Neural progenitor cell (in vitro differentiated cells): Measurements from ENCODE around the gene PLEKHJ1. TPM values are rescaled to one million over a fixed set of nuclear protein-coding genes. Genes with fewer than 3 reads are reported as not detected.

Experiments
- DNase-seq: peaks from one replicate; pipeline ENCODE4 v3.0.0-alpha.2; 2016; ENCODE audit warnings: low spot score
- H2AFZ ChIP-seq: fragments of 200-600 bp; sonication (generic); replicated peaks from 2 replicates; pipeline ENCODE4 v1.6.1; 2016; ENCODE audit warnings: antibody characterized with exemption
- H3F3A ChIP-seq: fragments of 200-600 bp; sonication (generic); 2 replicates; pipeline ENCODE4 v1.6.1; 2016; ENCODE audit warnings: antibody characterized with exemption, low read depth
- H3K27ac ChIP-seq: fragments of 200-600 bp; sonication (generic); 2 replicates; pipeline ENCODE4 v1.5.1; 2016; ENCODE audit warnings: mild to moderate bottlenecking
- H3K27me3 ChIP-seq: fragments of 200-600 bp; sonication (generic); 2 replicates; pipeline ENCODE4 v1.6.1; 2016; ENCODE audit warnings: mild to moderate bottlenecking, moderate library complexity
- H3K36me3 ChIP-seq: fragments of 200-600 bp; sonication (generic); 2 replicates; pipeline ENCODE4 v1.5.1; 2016
- H3K4me1 ChIP-seq: fragments of 200-600 bp; sonication (generic); 2 replicates; pipeline ENCODE4 v1.6.1; 2016; ENCODE audit warnings: mixed run types
- H3K4me2 ChIP-seq: fragments of 200-600 bp; sonication (generic); 2 replicates; pipeline ENCODE4 v1.6.1; 2016
- H3K4me3 ChIP-seq: fragments of 200-600 bp; sonication (generic); 2 replicates; pipeline ENCODE4 v1.5.1; 2016
- H3K79me2 ChIP-seq: fragments of 200-600 bp; sonication (generic); 2 replicates; pipeline ENCODE4 v1.6.1; 2016; ENCODE audit warnings: low read depth
- H3K9ac ChIP-seq: fragments of 200-600 bp; sonication (generic); 2 replicates; pipeline ENCODE4 v1.6.1; 2016
- H3K9me3 ChIP-seq: fragments of 200-600 bp; sonication (generic); 2 replicates; pipeline ENCODE4 v1.5.1; 2016; ENCODE audit warnings: low read depth
- H4K20me1 ChIP-seq: fragments of 200-600 bp; sonication (generic); 2 replicates; pipeline ENCODE4 v1.6.1; 2016; ENCODE audit warnings: low read depth
- H3K27ac Mint-ChIP-seq: 3 replicates; pipeline ENCODE4 v1.8.0; 2021; ENCODE audit warnings: mixed read lengths
- H3K27me3 Mint-ChIP-seq: 2 replicates; pipeline ENCODE4 v1.8.0; 2022; ENCODE audit warnings: low read depth, mild to moderate bottlenecking, inconsistent platforms, moderate library complexity, mixed read lengths; ENCODE audit not compliant: insufficient read depth
- H3K36me3 Mint-ChIP-seq: 3 replicates; pipeline ENCODE4 v1.8.0; 2021; ENCODE audit warnings: mixed read lengths
- H3K4me1 Mint-ChIP-seq: 3 replicates; pipeline ENCODE4 v1.8.0; 2021; ENCODE audit warnings: mixed read lengths
- H3K4me3 Mint-ChIP-seq: 3 replicates; pipeline ENCODE4 v1.8.0; 2021; ENCODE audit warnings: mild to moderate bottlenecking, moderate library complexity, mixed read lengths
- H3K9me3 Mint-ChIP-seq: 3 replicates; pipeline ENCODE4 v1.8.0; 2020; ENCODE audit warnings: mixed read lengths
- CTCF ChIP-seq: fragments of 200-600 bp; sonication (generic); IDR thresholded peaks from 2 replicates; pipeline ENCODE4 v1.5.1; 2017; ENCODE audit warnings: antibody characterized with exemption, mild to moderate bottlenecking
- EZH2 ChIP-seq: fragments of 200-600 bp; sonication (generic); IDR thresholded peaks from 2 replicates; pipeline ENCODE4 v1.6.1; 2017; ENCODE audit warnings: antibody characterized with exemption, mild to moderate bottlenecking, moderate library complexity
- EZH2phosphoT487 ChIP-seq: fragments of 200-600 bp; sonication (generic); IDR thresholded peaks from 2 replicates; pipeline ENCODE4 v1.6.1; 2017; ENCODE audit warnings: antibody characterized with exemption
- total RNA-seq: library from RNA; depleted of rRNA; stranded (reverse); fragments of >200 nt; gene quantifications from 2 replicates; pipeline ENCODE4 v1.2.3, GENCODE V29; 2015; ENCODE audit warnings: low replicate concordance

The PLEKHJ1 gene
- total RNA-seq, 1 donor from 2014 or later: 77.6 TPM

GRCh38 chr19:2246014-2246620, 10.0 kb upstream of the PLEKHJ1 start:
- Histone ChIP-seq H3F3A (peaks cover 6% of the 10 kb centered on the region), H3K27ac (no peak overlapping the region), H3K4me3 (no peak overlapping the region), H3K36me3 (no peaks in the 10 kb centered on the region), H3K9me3 (no peaks in the 10 kb centered on the region), H3K9ac (no peak overlapping the region), H3K27me3 (no peaks in the 10 kb centered on the region), H4K20me1 (peaks cover 73% of the 10 kb centered on the region), H3K79me2 (peaks cover 33% of the 10 kb centered on the region), H2AFZ (no peak overlapping the region), H3K4me1 (no peaks in the 10 kb centered on the region), H3K4me2 (no peak overlapping the region)
- Mint-ChIP-seq H3K27ac (no peak overlapping the region), H3K4me3 (no peak overlapping the region), H3K27me3 (peaks cover 5% of the 10 kb centered on the region), H3K9me3 (no peaks in the 10 kb centered on the region), H3K36me3 (no peaks in the 10 kb centered on the region), H3K4me1 (peaks cover 13% of the 10 kb centered on the region)
- no peak for TF ChIP-seq CTCF
- TF ChIP-seq EZH2: no peak
- TF ChIP-seq EZH2phosphoT487: no peak
- no peak for DNase-seq

- no peak overlapping the region for H3K4me3 Mint-ChIP-seq
- H2AFZ ChIP-seq: no peak overlapping the region
- peaks cover 6% of the 10 kb centered on the region for H3F3A ChIP-seq
- H3K27me3 Mint-ChIP-seq: peaks cover 5% of the 10 kb centered on the region
- no peaks in the 10 kb centered on the region for H3K36me3 Mint-ChIP-seq
- H4K20me1 ChIP-seq: peaks cover 81% of the 10 kb centered on the region
- no peaks in the 10 kb centered on the region for H3K9me3 Mint-ChIP-seq
- TF ChIP-seq CTCF (no peak), EZH2 (no peak), EZH2phosphoT487 (no peak)
- no peaks in the 10 kb centered on the region for H3K36me3 ChIP-seq
- no peak overlapping the region for H3K4me2 ChIP-seq
- no peak overlapping the region for H3K27ac ChIP-seq
- no peak for DNase-seq
- H3K4me1 Mint-ChIP-seq: peaks cover 22% of the 10 kb centered on the region
- no peak overlapping the region for H3K27ac Mint-ChIP-seq
- H3K79me2 ChIP-seq: peaks cover 41% of the 10 kb centered on the region
- no peaks in the 10 kb centered on the region for H3K9me3 ChIP-seq
- H3K27me3 ChIP-seq: no peaks in the 10 kb centered on the region
- peaks cover 8% of the 10 kb centered on the region for H3K4me1 ChIP-seq
- no peak overlapping the region for H3K9ac ChIP-seq
- H3K4me3 ChIP-seq: no peak overlapping the region
These were observed 9.1 kb upstream of the PLEKHJ1 start for GRCh38 chr19:2245273-2245672.

- no peaks in the 10 kb centered on the region for H3K9me3 Mint-ChIP-seq
- H4K20me1 ChIP-seq: peaks cover 89% of the 10 kb centered on the region
- DNase-seq: no peak
- no peaks in the 10 kb centered on the region for H3K9me3 ChIP-seq
- TF ChIP-seq EZH2 (no peak), CTCF (no peak), EZH2phosphoT487 (no peak)
- H3K27ac Mint-ChIP-seq: no peak overlapping the region
- H3K4me3 ChIP-seq: no peak overlapping the region
- no peaks in the 10 kb centered on the region for H3K36me3 ChIP-seq
- peaks cover 27% of the 10 kb centered on the region for H3K4me1 Mint-ChIP-seq
- peaks cover 7% of the 10 kb centered on the region for H3F3A ChIP-seq
- no peaks in the 10 kb centered on the region for H3K36me3 Mint-ChIP-seq
- no peak overlapping the region for H3K9ac ChIP-seq
- no peak overlapping the region for H3K27ac ChIP-seq
- peaks cover 49% of the 10 kb centered on the region for H3K79me2 ChIP-seq
- no peaks in the 10 kb centered on the region for H3K27me3 ChIP-seq
- peaks cover 16% of the 10 kb centered on the region for H3K4me1 ChIP-seq
- H2AFZ ChIP-seq: no peak overlapping the region
- peaks cover 5% of the 10 kb centered on the region for H3K27me3 Mint-ChIP-seq
- H3K4me3 Mint-ChIP-seq: no peak overlapping the region
- no peak overlapping the region for H3K4me2 ChIP-seq
These were observed 8.4 kb upstream of the PLEKHJ1 start for GRCh38 chr19:2244486-2244885.
